GM12891 (cell line): ENCODE data around the gene MMS19.
A peak's percentile ranks its signal among the peaks of the same experiment; 100 is the strongest.

Experiments
- DNase-seq: peaks from one replicate; pipeline ENCODE4 v3.0.0; 2011; ENCODE audit warnings: low spot score; ENCODE audit not compliant: insufficient read length
- FAIRE-seq: peaks from 2 replicates; lab custom pipeline; 2011; peaks lifted over from hg19 to GRCh38; lab: Jason Lieb, UNC
- PAX5 ChIP-seq: IDR thresholded peaks from 2 replicates; pipeline ENCODE4 v1.6.1; 2011; ENCODE audit warnings: low read length, moderate library complexity, mild to moderate bottlenecking; ENCODE audit not compliant: insufficient read depth, severe bottlenecking
- POLR2A ChIP-seq: IDR thresholded peaks from 2 replicates; pipeline ENCODE4 v1.6.1; 2011; ENCODE audit warnings: low read depth, low read length, control low read depth
- POLR2AphosphoS5 ChIP-seq: IDR thresholded peaks from 2 replicates; pipeline ENCODE4 v1.6.1; 2011; ENCODE audit warnings: low read depth, low read length, control low read depth
- POU2F2 ChIP-seq: IDR thresholded peaks from 2 replicates; pipeline ENCODE4 v1.6.1; 2011; ENCODE audit warnings: low read depth, mild to moderate bottlenecking, control low read depth, low read length, moderate library complexity
- SPI1 ChIP-seq: IDR thresholded peaks from 2 replicates; pipeline ENCODE4 v1.6.1; 2011; ENCODE audit warnings: low read depth, low read length, control low read depth
- TAF1 ChIP-seq: IDR thresholded peaks from 2 replicates; pipeline ENCODE4 v1.6.1; 2011; ENCODE audit warnings: low read depth, low read length, control low read depth

Gene MMS19

DNA sequence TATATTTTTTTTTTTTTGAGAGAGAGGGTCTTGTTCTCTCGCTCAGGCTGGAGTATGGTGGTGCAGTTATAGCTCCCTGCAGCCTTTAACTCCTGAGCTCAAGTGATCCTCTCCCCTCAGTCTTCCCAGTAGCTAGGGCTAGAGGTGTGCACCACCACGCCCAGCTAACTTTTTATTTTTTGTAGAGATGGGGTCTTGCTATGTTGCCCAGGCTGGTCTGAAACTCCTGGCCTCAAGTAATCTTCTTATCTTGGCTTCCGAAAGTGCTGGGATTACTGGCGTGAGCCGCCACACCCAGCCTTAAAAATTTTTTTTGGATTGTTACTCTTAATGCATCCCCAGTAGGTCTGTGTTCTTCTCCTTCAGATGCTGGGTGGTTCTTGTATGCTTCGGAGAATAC lies 4.7 kb upstream of the MMS19 start:
- DNase-seq (no peak), FAIRE-seq (no peak)
- TF ChIP-seq TAF1 = no peak
- TF ChIP-seq SPI1 = no peak
- TF ChIP-seq POU2F2 = no peak
- no peak for TF ChIP-seq POLR2A
- no peak for TF ChIP-seq POLR2AphosphoS5
- no peak for TF ChIP-seq PAX5

GRCh38 chr10:97500297-97500575 lies 2.0 kb upstream of the MMS19 start:
- no peak for TF ChIP-seq POU2F2
- no peak for TF ChIP-seq PAX5
- TF ChIP-seq POLR2A = no peak
- no peak for TF ChIP-seq POLR2AphosphoS5
- no peak for TF ChIP-seq SPI1
- no peak for TF ChIP-seq TAF1
- DNase-seq = no peak
- FAIRE-seq = no peak

DNA sequence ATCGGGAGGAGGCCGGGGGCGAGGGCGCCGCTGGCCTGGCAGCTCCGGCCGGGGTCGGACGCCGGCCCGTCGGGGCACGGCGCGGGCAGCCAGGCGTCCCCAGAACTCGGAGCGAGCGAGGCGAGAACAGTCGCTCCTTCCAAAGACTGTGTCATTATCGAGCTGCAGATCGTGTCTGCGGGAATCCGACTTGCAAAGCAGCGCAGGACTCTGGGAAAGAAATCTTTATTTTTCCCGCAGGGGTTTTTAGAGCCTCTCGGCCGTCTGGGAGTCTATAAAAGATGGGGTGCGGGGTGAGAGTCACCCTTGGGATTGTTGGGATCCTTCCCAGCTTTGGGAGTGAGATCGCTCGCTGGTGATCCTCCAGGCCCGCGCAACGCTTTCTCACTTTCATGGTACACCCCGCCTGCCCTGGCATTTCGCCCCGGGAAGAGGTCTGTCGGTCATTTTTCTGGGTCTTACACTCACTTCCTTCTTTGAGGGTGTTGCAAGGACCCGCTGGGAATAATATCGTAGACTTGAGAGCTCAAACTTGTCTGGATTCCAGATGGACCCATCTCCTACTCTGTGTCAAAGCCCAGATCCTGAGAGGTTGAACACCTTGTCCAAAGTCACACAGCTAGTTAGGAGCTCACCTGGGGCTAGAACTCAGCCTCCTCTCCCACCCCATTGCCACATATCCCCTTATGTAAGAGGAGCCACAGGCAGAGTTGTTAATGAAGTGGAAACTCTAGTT lies 1.5 kb upstream of the MMS19 start:
- FAIRE-seq = no peak
- no peak for TF ChIP-seq POLR2AphosphoS5
- TF ChIP-seq TAF1 = no peak
- TF ChIP-seq PAX5 = no peak
- DNase-seq = no peak

DNA sequence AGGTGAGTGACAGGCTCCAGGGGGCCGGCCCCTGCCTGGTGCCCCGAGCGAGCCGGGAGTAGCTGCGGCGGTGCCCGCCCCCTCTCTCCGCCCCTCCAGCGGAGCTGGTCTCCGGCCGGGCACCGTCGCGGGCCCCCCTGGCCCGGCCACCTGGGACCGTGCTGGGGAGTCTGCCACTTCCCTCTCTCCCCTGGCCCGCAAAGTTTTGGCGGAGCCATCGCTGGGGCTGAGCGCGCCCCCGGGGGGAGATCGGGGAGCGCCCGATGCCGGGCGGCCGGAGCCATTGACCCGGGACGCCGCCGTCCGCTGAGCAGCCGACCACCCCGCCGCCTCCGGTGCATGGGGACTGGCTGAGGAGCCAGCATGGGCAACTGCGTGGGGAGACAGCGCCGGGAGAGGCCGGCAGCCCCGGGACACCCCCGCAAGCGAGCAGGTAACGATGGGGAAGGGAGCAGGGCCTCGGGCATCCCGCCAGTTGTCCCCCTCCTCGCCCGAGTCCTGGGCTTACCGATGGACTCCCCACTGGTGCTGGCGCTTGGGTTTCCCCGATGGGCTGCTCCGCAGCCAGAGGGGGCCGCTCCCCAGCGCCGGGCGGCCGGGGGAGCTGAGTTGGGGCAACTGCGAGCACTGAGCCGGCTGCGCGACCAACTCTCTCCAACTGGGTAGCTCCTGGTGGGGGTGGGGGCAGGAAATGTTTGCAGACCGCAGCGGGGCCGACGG lies 779 bp upstream of the MMS19 start, which contains the start of gene UBTD1:
TSS of gene UBTD1 (plus strand) at position 84 of the 720 bp plus-strand sequence. CDS start at position 364, 280 bp downstream.
- TF ChIP-seq POLR2AphosphoS5 (no peak), POU2F2 (no peak), POLR2A (no peak), TAF1 (no peak), PAX5 (no peak), SPI1 (no peak)
- FAIRE-seq (no peak), DNase-seq (no peak)

DNA sequence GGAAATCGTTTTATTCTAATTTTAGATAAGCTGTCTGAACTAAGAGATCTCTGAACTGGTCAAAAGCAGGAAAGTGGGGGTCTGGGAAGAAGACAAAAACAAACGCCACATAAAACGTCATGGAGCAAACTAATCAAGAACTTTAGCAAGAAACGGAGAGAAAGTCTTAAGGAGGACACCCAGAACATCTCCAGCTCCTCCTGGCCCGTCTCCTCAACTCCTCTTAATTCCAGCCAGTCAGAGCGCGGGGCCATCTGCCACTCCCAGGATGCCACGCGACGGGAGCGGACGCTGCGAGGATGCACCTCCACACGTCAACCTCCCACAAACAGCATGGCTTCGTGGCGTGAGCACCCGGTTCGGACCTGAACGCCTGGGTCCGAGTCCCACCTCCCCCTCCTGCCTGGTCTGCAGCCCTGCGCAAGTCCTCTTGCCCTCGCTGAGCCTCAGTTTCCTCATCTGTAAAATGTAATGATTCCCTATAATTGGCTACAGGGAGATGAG lies 598 bp downstream of the MMS19 start:
- peak; percentile 70 for DNase-seq
- TF ChIP-seq POLR2A (peak; percentile 88), POU2F2 (peak; percentile 72; the same call in 1 of the 2 replicates), POLR2AphosphoS5 (peak; percentile 96), SPI1 (no peak), PAX5 (no peak), TAF1 (peak; percentile 90)
- peak; percentile 99 for FAIRE-seq

GRCh38 chr10:97494863-97495506 lies 3.2 kb downstream of the MMS19 start:
- DNase-seq = no peak
- TF ChIP-seq POLR2AphosphoS5 (no peak), SPI1 (no peak), TAF1 (no peak), PAX5 (no peak), POU2F2 (no peak), POLR2A (no peak)
- FAIRE-seq = no peak

- TF ChIP-seq POLR2AphosphoS5 = no peak
- no peak for TF ChIP-seq POLR2A
- no peak for TF ChIP-seq PAX5
- TF ChIP-seq POU2F2 = no peak
- TF ChIP-seq SPI1 = no peak
- no peak for TF ChIP-seq TAF1
- no peak for DNase-seq
- FAIRE-seq = no peak
These were observed 4.1 kb downstream of the MMS19 start for GRCh38 chr10:97494151-97494550.

DNA sequence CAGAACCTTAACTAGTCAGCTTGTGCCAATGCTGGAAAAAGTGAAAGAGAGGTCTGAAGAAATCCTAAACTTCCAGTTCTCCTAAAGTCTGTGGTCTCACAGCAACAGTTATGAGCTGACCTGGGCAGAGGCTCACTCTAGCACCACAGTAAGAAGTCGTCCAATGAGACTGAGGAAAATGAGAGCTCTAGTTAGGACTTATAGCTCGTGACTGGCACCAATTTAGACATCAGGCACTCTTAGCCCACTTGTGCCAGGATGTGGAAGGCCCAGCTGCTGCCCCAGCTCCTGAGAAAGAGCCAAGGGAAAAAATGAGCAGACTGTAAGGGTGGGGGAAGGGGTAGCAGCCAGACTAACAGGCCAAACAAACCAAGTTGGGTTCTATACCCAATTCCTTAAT lies 7.6 kb downstream of the MMS19 start:
- DNase-seq (no peak), FAIRE-seq (no peak)
- TF ChIP-seq TAF1 = no peak
- TF ChIP-seq PAX5 = no peak

DNA sequence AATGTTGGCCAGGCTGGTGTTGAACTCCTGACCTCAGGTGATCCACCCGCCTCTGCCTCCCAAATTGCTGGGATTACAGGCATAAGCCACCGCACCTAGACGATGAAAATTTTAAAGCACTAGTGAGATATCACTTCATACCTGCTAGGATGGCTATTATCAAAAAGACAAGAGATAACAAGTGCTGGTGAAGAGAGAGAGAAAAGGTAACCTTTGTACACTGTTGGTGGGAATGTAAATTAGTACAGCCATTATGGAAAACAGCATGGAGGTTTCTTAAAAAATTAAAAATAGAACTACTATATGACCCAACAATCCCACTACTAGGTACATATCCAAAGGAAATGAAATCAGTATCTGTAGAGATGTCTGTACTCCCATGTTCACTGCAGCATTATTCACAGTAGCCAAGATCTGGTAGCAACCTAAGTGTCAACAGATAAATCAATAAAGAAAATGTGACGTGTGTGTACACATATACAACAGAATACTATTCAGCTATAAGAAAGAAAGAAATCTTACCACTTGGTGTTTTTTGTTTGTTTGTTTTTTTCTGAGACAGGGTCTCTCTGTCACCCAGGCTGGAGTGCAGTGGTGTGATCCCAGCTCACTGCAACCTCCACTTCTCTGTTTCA lies 12.5 kb downstream of the MMS19 start:
- TF ChIP-seq SPI1 = no peak
- no peak for TF ChIP-seq POLR2A
- no peak for TF ChIP-seq PAX5
- no peak for TF ChIP-seq TAF1
- TF ChIP-seq POU2F2 = no peak
- TF ChIP-seq POLR2AphosphoS5 = no peak
- FAIRE-seq = no peak
- no peak for DNase-seq
